ENCODE data around the gene SUSD4.

SUSD4 gene

GRCh38 chr1:223328566-223328965 is 35.4 kb downstream of the SUSD4 start:
- no peak for DNase-seq

- no peak for DNase-seq
Measured at GRCh38 chr1:223326776-223327175, 37.2 kb downstream of the SUSD4 start.

- DNase-seq = no peak
Measured at GRCh38 chr1:223323491-223324484, 40.2 kb downstream of the SUSD4 start.

- DNase-seq = no peak
Measured at GRCh38 chr1:223322868-223323267, 41.1 kb downstream of the SUSD4 start.

DNA sequence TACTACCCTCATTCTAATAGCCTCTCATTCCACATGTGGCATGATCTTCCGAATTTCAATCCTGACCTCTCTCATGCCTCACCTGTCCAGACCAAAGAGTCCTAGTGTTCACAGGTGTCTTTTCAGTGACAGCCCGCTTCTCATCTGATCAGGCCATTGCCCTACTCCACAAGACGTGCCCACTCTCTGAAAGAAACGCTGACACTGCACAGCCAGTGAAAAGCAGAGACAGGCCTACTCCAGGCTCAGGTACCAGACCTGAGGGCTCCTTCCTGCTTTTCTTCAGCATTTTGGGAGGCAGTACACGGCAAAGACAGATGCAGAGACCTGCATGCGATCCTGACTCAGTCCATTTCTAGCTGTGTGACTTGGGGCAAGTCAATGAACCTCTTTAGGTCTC is 43.0 kb downstream of the SUSD4 start:
- no peak for DNase-seq

GRCh38 chr1:223319905-223320580 is 43.9 kb downstream of the SUSD4 start:
- no peak for DNase-seq

- DNase-seq = no peak
Measured at GRCh38 chr1:223319398-223319797, 44.6 kb downstream of the SUSD4 start.

DNA sequence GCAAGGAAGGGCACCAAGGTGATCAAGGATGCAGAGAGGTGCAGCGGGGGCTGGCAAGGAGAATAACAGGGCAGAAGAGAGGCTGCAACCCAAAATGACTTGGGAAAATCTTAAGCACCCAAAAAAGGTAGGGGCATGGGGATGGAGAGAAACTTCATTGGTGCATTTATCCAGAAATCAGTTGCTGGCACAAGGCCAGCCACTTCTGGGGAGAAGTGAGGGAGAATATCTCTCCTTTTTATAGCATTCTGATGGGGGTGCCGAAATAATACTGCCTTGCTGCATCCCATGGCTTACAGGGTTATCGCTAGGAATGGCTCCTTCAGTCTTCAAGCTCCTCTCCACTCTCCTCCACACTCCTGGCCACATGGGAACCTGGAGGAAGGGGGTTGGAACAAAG is 47.9 kb downstream of the SUSD4 start:
- no peak for DNase-seq

DNA sequence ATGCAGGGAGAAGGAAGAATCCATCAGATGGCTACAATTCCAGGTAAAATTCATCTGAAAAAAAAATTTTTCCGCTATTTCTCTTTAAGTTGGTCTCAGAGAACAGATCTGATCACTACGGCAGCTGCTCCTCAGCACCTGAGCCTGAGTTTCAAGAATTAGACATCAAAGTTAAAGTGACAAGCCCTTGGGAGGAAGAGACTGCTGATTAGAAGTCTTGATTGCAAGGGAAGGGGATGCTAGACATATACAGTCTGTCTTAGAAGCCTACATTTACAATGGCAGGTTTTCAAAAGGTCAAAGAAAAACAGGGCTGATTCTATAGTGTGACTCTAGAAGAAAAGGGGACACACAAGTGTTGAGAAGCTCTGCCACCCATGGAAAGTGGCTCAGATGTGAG is 48.3 kb downstream of the SUSD4 start:
- no peak for DNase-seq

- DNase-seq = no peak
Measured at GRCh38 chr1:223313415-223313754, 50.6 kb downstream of the SUSD4 start.

DNA sequence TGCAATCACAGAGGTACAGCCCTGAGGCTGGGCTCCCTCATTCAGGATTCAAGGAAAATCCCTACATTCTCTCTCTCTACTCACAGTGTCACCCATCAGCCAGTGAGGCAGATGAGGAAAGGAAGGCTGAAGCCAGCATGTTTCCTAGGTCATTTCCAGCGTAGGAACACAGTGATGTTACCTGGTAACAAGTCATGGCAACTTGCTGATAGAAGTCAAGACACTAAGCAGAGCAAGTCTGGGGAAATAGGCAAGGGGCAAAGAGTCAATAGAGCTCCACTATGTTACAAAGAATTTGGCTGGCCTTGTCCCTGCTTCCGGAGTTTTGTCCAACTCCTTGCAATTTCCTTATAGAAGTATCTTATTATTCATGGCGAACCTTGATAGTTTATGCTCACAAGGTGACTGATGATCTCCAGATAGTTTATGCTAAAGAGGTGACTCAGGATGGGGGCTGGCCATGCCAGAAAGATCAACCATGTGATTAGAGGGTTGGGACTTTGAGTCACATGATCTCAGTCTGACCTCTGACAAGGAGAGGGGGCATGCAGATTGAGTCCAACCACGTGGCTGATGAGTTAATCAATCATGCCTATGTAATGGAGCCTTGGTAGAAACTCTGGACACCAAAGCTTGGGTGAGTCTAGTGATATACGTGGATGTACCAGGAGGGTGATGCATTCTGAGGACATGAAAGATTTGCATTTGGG is 51.1 kb downstream of the SUSD4 start:
- DNase-seq = no peak

- no peak for DNase-seq
Measured at GRCh38 chr1:223312273-223312672, 51.7 kb downstream of the SUSD4 start.

DNA sequence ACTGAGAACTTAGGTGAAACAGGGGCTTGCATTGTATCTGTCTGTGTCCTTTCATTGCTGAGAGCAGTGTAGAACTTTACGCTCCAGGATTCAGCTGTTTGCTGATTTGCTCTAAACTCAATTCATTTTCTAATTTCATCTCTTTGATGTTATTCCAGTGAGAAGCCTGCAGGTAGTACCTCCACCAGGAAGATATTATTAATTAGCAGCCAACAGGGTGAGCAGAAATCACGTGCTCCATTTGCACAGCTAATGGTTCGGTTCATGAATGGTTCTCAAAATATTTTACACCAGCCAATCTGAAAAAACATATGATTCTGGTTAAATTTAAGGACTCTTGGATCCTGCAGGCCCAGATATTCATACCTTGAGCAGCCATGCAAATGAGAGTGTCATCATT is 52.1 kb downstream of the SUSD4 start:
- DNase-seq = no peak

GRCh38 chr1:223308136-223308535 is 55.8 kb downstream of the SUSD4 start:
- DNase-seq = no peak

- DNase-seq = no peak
Measured at GRCh38 chr1:223307544-223307943, 56.4 kb downstream of the SUSD4 start.

GRCh38 chr1:223304931-223305330 is 59.0 kb downstream of the SUSD4 start:
- DNase-seq = no peak

- DNase-seq = no peak
Measured at GRCh38 chr1:223301371-223301770, 62.6 kb downstream of the SUSD4 start.

DNA sequence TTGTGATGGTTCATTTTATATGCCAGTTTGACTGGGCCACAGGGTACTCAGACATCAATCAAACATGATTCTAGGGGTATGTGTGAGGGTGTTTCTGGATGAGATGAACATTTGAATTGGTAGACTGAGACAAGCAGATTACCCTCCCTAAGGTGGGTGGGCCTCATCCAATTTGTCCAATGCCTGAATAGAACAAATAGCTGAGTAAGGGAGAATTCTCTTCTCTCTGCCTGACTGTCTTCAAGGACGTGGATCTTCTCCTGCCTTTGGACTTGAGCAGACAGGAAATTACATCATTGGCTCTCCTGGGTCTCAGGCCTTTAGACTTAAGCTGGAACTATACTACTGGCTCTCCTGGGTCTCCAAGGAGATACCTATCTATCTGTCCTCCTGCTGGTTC is 64.4 kb downstream of the SUSD4 start:
- DNase-seq = no peak

DNA sequence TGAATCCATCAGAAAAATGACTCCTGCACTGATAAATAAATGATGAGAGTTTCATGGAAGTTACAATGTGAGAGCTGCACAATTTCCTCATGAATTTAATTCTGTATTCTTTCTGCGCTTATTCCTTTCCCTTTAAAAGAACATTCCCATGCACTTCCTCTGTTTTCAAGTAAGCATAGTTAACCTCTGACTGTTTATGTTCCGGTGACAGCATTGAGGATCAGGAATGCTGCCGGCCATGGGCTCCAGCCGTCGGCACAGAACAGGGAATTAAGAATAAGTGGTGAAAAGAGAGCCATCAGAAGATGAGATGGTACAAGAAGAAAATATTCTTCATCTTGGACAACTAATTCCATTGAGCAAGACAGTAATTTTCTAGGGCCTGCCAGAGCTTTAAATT is 65.3 kb downstream of the SUSD4 start:
- no peak for DNase-seq

- no peak for DNase-seq
Measured at GRCh38 chr1:223297800-223298199, 66.2 kb downstream of the SUSD4 start.

DNA sequence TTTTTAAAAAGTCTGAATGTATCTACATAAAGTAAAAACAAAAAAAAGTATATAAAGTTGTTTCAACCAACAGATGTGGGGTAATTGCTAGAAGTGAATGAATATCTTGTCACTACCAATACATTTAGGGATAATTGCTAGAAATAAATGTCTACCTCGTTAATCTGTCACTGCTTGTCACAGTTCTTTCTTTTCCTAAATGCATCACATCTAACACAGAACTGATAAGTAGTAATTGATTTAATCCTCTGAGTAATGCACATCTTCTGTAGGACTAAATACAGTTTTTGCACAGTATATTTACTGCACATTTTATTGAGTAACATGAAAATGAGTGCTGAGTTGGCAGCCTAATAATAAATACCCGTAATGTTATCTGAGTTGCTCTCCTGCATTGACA is 72.2 kb downstream of the SUSD4 start:
- no peak for DNase-seq

- DNase-seq = no peak
Measured at GRCh38 chr1:223290397-223290796, 73.6 kb downstream of the SUSD4 start.

DNA sequence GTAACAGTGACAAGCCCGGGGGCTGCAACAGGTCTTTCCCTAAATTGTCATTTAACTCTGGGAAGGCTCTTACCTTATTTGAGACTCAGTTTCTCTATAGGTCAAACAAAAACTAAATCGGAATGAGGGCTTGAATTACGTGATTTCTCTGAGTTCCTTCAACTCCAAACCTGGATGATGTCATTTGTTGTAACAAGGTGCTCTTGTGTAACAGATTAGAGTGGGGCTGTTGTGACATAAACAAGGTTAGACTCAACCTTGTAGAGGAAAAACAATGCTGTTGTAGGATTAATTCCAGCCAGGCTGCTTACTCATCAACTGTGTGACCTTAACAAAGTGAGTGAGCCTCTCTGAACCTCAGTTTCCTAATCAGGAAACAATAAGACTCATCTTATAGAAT is 74.4 kb downstream of the SUSD4 start:
- DNase-seq = no peak

DNA sequence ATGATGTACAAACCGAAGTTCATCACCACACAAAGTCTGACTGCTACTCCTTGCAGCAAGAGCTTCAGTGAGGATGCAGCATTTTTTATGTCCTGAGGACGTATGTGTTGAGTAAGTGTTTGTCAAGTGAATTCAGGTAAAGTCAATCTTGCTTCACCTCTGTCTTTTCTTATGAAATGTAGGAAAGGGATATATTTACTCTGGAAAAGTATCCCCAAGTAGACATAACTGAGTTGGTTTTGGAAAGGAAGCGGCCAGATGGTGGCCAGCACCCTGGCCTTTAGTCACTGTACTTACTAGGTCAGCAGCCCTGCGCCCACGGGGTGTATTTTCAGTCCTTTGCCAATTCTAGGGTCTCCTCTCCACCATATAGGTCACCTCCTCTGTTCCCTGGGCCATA is 75.2 kb downstream of the SUSD4 start:
- no peak for DNase-seq

Measured in activated gamma-delta T cell treated with Interleukin-2 at 50 U/mL for 16 hours (primary cell).